NB4 (cell line): ENCODE results near the gene SLC1A4.

Experiments used
- MYC ChIP-seq: IDR thresholded peaks from 2 replicates; pipeline ENCODE4 v1.6.1; 2011; ENCODE audit warnings: low read depth, low read length
- POLR2A ChIP-seq: IDR thresholded peaks from 2 replicates; pipeline ENCODE4 v1.6.1; 2011; ENCODE audit warnings: mild to moderate bottlenecking; ENCODE audit not compliant: insufficient read length; ENCODE audit errors: extremely low read depth
- TF ChIP-seq, protein P1 (sequence below): IDR thresholded peaks from one replicate; pipeline ENCODE4 v1.5.1; 2012; ENCODE audit warnings: low read depth, low read length
- TF ChIP-seq, protein P2 (sequence below): IDR thresholded peaks from 2 replicates; pipeline ENCODE4 v1.6.1; 2011; ENCODE audit warnings: low read depth, low read length

DNA sequence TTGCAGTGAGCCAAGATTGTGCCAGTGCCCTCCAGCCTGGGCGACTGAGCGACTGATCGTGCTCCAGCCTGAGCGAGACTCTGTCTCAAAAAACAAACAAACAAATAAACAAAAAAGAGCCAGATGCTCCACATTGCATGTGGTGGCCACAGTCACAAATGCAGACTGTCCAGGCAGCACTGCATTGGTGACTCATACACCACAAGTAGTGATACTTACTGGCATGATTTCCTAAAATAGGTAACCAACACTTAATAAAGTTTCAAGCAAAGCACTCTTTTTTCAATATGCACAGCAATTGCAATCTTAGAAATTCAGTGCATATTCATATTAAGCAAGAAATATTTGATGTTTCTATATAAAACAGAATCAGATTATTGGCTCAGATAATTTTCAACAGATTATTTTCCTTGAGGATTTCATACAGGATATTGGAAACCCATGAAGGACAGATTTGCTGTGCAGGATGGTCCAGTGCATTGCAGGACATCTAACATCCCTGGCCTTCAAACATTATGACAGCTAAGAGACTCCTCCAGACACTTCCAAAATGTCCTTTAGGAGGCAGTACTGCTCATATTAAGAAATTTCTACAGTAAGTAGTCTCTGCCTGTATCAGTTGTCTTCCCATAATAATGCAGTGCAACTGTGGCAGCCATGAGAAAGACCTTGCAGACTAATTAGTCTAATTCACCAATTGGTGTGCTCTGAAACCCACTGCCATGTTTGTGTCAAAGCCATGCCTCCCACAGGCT is 10.5 kb upstream of the SLC1A4 start:
- no peak for TF ChIP-seq POLR2A
- TF ChIP-seq, protein P1, sequence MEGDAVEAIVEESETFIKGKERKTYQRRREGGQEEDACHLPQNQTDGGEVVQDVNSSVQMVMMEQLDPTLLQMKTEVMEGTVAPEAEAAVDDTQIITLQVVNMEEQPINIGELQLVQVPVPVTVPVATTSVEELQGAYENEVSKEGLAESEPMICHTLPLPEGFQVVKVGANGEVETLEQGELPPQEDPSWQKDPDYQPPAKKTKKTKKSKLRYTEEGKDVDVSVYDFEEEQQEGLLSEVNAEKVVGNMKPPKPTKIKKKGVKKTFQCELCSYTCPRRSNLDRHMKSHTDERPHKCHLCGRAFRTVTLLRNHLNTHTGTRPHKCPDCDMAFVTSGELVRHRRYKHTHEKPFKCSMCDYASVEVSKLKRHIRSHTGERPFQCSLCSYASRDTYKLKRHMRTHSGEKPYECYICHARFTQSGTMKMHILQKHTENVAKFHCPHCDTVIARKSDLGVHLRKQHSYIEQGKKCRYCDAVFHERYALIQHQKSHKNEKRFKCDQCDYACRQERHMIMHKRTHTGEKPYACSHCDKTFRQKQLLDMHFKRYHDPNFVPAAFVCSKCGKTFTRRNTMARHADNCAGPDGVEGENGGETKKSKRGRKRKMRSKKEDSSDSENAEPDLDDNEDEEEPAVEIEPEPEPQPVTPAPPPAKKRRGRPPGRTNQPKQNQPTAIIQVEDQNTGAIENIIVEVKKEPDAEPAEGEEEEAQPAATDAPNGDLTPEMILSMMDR, result peak; percentile 35
- TF ChIP-seq, protein P2, sequence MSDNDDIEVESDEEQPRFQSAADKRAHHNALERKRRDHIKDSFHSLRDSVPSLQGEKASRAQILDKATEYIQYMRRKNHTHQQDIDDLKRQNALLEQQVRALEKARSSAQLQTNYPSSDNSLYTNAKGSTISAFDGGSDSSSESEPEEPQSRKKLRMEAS, result no peak
- no peak for TF ChIP-seq MYC
